OCI-LY1 (cell line): ENCODE data around the gene CCDC88B.

Experiments
- CTCF ChIP-seq: fragments of 200-600 bp; sonication (generic), shearing (Covaris generic); IDR thresholded peaks from 2 replicates; pipeline ENCODE4 v1.5.1; 2017; ENCODE audit warnings: mild to moderate bottlenecking, antibody characterized with exemption, low read length, moderate library complexity, mixed read lengths
- EZH2 ChIP-seq: fragments of 200-600 bp; sonication (generic), shearing (Covaris generic); IDR thresholded peaks from 2 replicates; pipeline ENCODE4 v1.8.0; 2017; ENCODE audit warnings: borderline replicate concordance, mixed run types, mild to moderate bottlenecking, antibody characterized with exemption, low read length, moderate library complexity, mixed read lengths

GRCh38 chr11:64317325-64317960 is 22.6 kb upstream of the CCDC88B start, which contains the start of gene TRMT112:
- no peak for TF ChIP-seq CTCF
- TF ChIP-seq EZH2 = no peak
